B cell (primary cell): Measurements from ENCODE around the gene SNX10. TPM values are rescaled to one million over a fixed set of nuclear protein-coding genes. Genes with fewer than 3 reads are reported as not detected.

Experiments used
- ATAC-seq: fragments of 200-7000 bp; cut with Tn5 transposase; one replicate; pipeline ENCODE4 v1.10.0; 2021; ENCODE audit warnings: low read depth, mild to moderate bottlenecking, moderate number of reproducible peaks, moderate library complexity
- CTCF ChIA-PET: fragments of 350-600 bp; sonication (Branson Sonifier 250); formaldehyde crosslinking; loops from one replicate; lab custom pipeline; 2021; ENCODE audit warnings: antibody characterized with exemption, inconsistent platforms; lab: Charles Lee
- POLR2A ChIA-PET: fragments of 350-600 bp; sonication (Branson Sonifier 250); formaldehyde crosslinking; loops from one replicate; lab custom pipeline; 2021; ENCODE audit warnings: antibody characterized with exemption; lab: Charles Lee
- DNase-seq: peaks from one replicate; pipeline ENCODE4 v3.0.0; 2013
- H2AFZ ChIP-seq: 2 replicates; pipeline ENCODE4 v1.6.1; 2012; ENCODE audit warnings: mild to moderate bottlenecking, low read depth, low read length; ENCODE audit not compliant: insufficient read depth, poor library complexity, severe bottlenecking
- H3K27ac ChIP-seq, 2 donors: 1 replicate in 1 of 2; 2 replicates in 1 of 2; pipeline ENCODE4 v1.5.1; 2012 to 2013; ENCODE audit warnings: low read length in 2 of 2, mild to moderate bottlenecking in 2 of 2, moderate library complexity in 1 of 2
- H3K27me3 ChIP-seq, 4 experiments: fragments of 200-600 bp in 1 of 4; sonication (generic) in 1 of 4; replicated peaks in 1 of 4; 1 replicate in 2 of 4; 2 replicates in 2 of 4; pipeline versions ENCODE4 v1.6.1 to v1.7.0; 2013 to 2016; ENCODE audit warnings: low read length in 3 of 4, mild to moderate bottlenecking in 2 of 4, mixed read lengths in 1 of 4, moderate library complexity in 1 of 4; ENCODE audit not compliant: insufficient read depth in 4 of 4, control insufficient read depth in 3 of 4; ENCODE audit errors: control extremely low read depth in 1 of 4
- H3K36me3 ChIP-seq, 2 experiments: replicated peaks in 1 of 2; 1 replicate in 1 of 2; 2 replicates in 1 of 2; pipeline versions ENCODE4 v1.6.1 to v1.7.1; 2013; ENCODE audit warnings: low read length in 1 of 2; ENCODE audit not compliant: insufficient read depth in 2 of 2, control insufficient read depth in 1 of 2; ENCODE audit errors: control extremely low read depth in 1 of 2, extremely low read depth in 1 of 2
- H3K4me1 ChIP-seq, 2 donors: fragments of 200-600 bp in 1 of 2; sonication (generic) in 1 of 2; 1 replicate in 1 of 2; 2 replicates in 1 of 2; pipeline versions ENCODE4 v1.5.1 to v1.6.1; 2013 to 2017; ENCODE audit warnings: low read length in 2 of 2; ENCODE audit not compliant: control insufficient read depth in 2 of 2, insufficient read depth in 2 of 2
- H3K4me2 ChIP-seq: replicated peaks from 2 replicates; pipeline ENCODE3; 2012; ENCODE audit warnings: mild to moderate bottlenecking, low read depth, low read length; ENCODE audit not compliant: poor library complexity, severe bottlenecking
- H3K4me3 ChIP-seq, 5 experiments: fragments of 200-600 bp in 1 of 5; sonication (generic) in 1 of 5; 1 replicate in 3 of 5; 2 replicates in 2 of 5; pipeline versions ENCODE4 v1.5.1 to v1.7.0; 2011 to 2016; ENCODE audit warnings: low read length in 4 of 5, mild to moderate bottlenecking in 4 of 5, low read depth in 2 of 5, control low read depth in 1 of 5, moderate library complexity in 1 of 5; ENCODE audit not compliant: insufficient read depth in 1 of 5; ENCODE audit errors: control extremely low read depth in 1 of 5, extremely low read depth in 1 of 5
- H3K79me2 ChIP-seq: fragments of 200-600 bp; sonication (generic); one replicate; pipeline ENCODE4 v1.6.0; 2016; ENCODE audit warnings: low read length; ENCODE audit not compliant: control insufficient read depth, insufficient read depth
- H3K9ac ChIP-seq: fragments of 200-600 bp; sonication (generic); 2 replicates; pipeline ENCODE4 v1.6.1; 2017; ENCODE audit warnings: mild to moderate bottlenecking, low read length, moderate library complexity
- H3K9me3 ChIP-seq, 3 donors: one replicate each; pipeline versions ENCODE4 v1.6.1 to v1.7.1; 2013; ENCODE audit warnings: low read length in 2 of 3; ENCODE audit not compliant: control insufficient read depth in 2 of 3, insufficient read depth in 1 of 3; ENCODE audit errors: control extremely low read depth in 1 of 3
- H4K20me1 ChIP-seq: 2 replicates; pipeline ENCODE4 v1.6.0; 2012; ENCODE audit warnings: mild to moderate bottlenecking, low read length; ENCODE audit not compliant: insufficient read depth, control insufficient read depth, poor library complexity, severe bottlenecking
- H3K27ac Mint-ChIP-seq: one replicate; pipeline ENCODE4 v1.8.0; 2021; ENCODE audit warnings: mixed read lengths
- H3K27me3 Mint-ChIP-seq: one replicate; pipeline ENCODE4 v1.8.0; 2021; ENCODE audit warnings: mixed read lengths
- H3K4me1 Mint-ChIP-seq: one replicate; pipeline ENCODE4 v1.8.0; 2021; ENCODE audit warnings: mixed read lengths
- H3K4me3 Mint-ChIP-seq: one replicate; pipeline ENCODE4 v1.8.0; 2021; ENCODE audit warnings: mixed read lengths
- H3K9me3 Mint-ChIP-seq: one replicate; pipeline ENCODE4 v1.8.0; 2022; ENCODE audit warnings: mixed read lengths; ENCODE audit not compliant: insufficient read depth
- EZH2 ChIP-seq: IDR thresholded peaks from 2 replicates; pipeline ENCODE4 v1.6.1; 2012; ENCODE audit warnings: borderline replicate concordance, low read depth, mild to moderate bottlenecking, moderate library complexity, low read length; ENCODE audit not compliant: insufficient read depth, poor library complexity, severe bottlenecking
- WGBS: methylation state at CpG from one replicate; pipeline ENCODE4 v1.1.5; 2013; ENCODE audit warnings: missing lambda C conversion rate; ENCODE audit not compliant: insufficient coverage; 5-methylcytosine and 5-hydroxymethylcytosine counted together
- intact Hi-C: fragments of 100-400 bp; cut with micrococcal nuclease; formaldehyde crosslinking; loops from one replicate; pipeline ENCODE4 v1.10.0; 2022
- polyA plus RNA-seq: library from polyadenylated mRNA; depleted of rRNA; stranded (reverse); fragments of >200 nt; gene quantifications from 2 replicates; pipeline ENCODE4 v1.2.3, GENCODE V29; 2012
- total RNA-seq, 2 donors: library from RNA; stranded (reverse); fragments of 120-200 nt in 1 of 2; gene quantifications; 1 replicate in 1 of 2; 2 replicates in 1 of 2; pipeline versions ENCODE4 v1.2.3 to v1.2.4, GENCODE V29; 2013 to 2022
- TF ChIP-seq, protein P1 (sequence below): fragments of 200-600 bp; IDR thresholded peaks from one replicate; pipeline ENCODE4 v1.8.0; 2022; ENCODE audit warnings: antibody characterized with exemption, mild to moderate bottlenecking

Gene SNX10
- total and polyA plus RNA-seq, 2 donors (not counting 1 experiment from before 2014, with no cell fraction given), result 26.5 to 29.2 TPM

GRCh38 chr7:26403640-26404039, 112.0 kb downstream of the SNX10 start:
- Histone ChIP-seq H2AFZ (no peak overlapping the region), H3K79me2 (no peaks in the 10 kb centered on the region), H3K4me3 (no peak overlapping the region), H4K20me1 (no peaks in the 10 kb centered on the region), H3K4me2 (no peak overlapping the region), H3K4me1 (peaks cover 16 to 17% of the 10 kb centered on the region in 2 donors), H3K36me3 (no peaks in the 10 kb centered on the region), H3K27ac (no peak overlapping the region), H3K9ac (no peak overlapping the region), H3K9me3 (peaks cover 0 to 6% (median 6%) of the 10 kb centered on the region in 3 donors), H3K27me3 (peaks cover 0 to 3% (median 0%) of the 10 kb centered on the region in 4 experiments)
- no peaks in the 10 kb centered on the region for H3K27me3 Mint-ChIP-seq
- peaks cover 20% of the 10 kb centered on the region for H3K4me1 Mint-ChIP-seq
- CTCF ChIA-PET, result interaction anchor here (2.1 kb wide), 1 partner anchor 97 kb away, joined by 6 read pairs; no protein-coding TSS in a partner anchor
- no peak for ATAC-seq
- TF ChIP-seq, protein P1, sequence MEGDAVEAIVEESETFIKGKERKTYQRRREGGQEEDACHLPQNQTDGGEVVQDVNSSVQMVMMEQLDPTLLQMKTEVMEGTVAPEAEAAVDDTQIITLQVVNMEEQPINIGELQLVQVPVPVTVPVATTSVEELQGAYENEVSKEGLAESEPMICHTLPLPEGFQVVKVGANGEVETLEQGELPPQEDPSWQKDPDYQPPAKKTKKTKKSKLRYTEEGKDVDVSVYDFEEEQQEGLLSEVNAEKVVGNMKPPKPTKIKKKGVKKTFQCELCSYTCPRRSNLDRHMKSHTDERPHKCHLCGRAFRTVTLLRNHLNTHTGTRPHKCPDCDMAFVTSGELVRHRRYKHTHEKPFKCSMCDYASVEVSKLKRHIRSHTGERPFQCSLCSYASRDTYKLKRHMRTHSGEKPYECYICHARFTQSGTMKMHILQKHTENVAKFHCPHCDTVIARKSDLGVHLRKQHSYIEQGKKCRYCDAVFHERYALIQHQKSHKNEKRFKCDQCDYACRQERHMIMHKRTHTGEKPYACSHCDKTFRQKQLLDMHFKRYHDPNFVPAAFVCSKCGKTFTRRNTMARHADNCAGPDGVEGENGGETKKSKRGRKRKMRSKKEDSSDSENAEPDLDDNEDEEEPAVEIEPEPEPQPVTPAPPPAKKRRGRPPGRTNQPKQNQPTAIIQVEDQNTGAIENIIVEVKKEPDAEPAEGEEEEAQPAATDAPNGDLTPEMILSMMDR, result no peak
- TF ChIP-seq EZH2, result no peak
- no peak overlapping the region for H3K27ac Mint-ChIP-seq
- intact Hi-C loops, result no loop called here
- no peaks in the 10 kb centered on the region for H3K9me3 Mint-ChIP-seq
- no peak for DNase-seq
- H3K4me3 Mint-ChIP-seq, result no peak overlapping the region
- POLR2A ChIA-PET, result no interaction called here
- no CpG with 5 or more reads among the region's 3 CpGs for WGBS

DNA sequence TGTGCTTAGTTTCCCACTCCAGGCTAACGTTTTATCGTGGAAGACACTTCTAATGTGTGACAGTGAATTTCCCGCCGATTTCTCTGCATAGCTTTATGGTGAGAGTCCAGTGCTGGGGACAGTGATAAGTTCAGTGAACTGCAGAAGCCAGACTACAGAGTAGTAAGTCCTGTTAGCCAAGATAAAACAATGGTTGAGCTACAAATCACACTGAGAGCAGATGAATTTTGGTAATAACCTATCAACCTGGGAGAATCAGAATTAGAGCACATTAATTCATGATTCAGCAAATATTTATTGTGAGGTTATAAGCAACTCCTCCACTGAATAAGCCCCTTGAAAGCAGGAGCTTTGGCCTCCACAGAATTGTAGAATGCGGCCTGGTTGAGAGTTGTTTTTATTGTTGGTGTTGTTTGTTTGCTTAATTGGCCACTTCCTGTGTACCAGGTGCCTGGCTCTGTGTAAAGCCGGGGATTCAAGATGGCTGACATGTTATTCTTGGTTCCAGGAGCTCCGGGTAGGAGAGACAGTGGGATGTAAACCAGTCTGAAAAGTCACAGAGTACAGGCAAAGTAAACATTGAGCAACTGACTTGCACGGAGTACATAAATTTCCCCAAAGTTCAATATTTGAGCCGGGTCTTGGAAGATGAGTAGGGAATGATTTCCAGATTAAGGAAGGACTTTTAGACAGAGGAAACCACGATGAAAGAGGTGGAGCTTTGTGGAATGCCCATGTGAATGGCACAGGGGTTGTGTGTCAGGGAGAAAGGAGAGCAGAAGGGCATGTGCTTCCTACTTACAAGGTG, 112.7 kb downstream of the SNX10 start:
- Histone ChIP-seq H2AFZ (no peak overlapping the region), H3K4me1 (peaks cover 12 to 13% of the 10 kb centered on the region in 2 donors)
- H3K27me3 Mint-ChIP-seq, result no peaks in the 10 kb centered on the region

More for the DNA sequence above, 112.7 kb downstream of the SNX10 start:
- Mint-ChIP-seq H3K4me1 (peaks cover 13% of the 10 kb centered on the region), H3K4me3 (no peak overlapping the region), H3K9me3 (no peaks in the 10 kb centered on the region), H3K27ac (no peak overlapping the region)
- Histone ChIP-seq H3K9ac (no peak overlapping the region), H3K36me3 (no peaks in the 10 kb centered on the region), H3K9me3 (peaks cover 0 to 6% (median 6%) of the 10 kb centered on the region in 3 donors), H3K79me2 (no peaks in the 10 kb centered on the region), H3K4me3 (no peak overlapping the region), H3K27me3 (peaks cover 0 to 3% (median 0%) of the 10 kb centered on the region in 4 experiments), H3K27ac (no peak overlapping the region), H3K4me2 (no peak overlapping the region), H4K20me1 (no peaks in the 10 kb centered on the region)
- 96% methylated on average over 10 of the region's 10 CpGs for WGBS
- ATAC-seq (no peak), DNase-seq (no peak)
- POLR2A ChIA-PET, result no interaction called here
- TF ChIP-seq, protein P1, result no peak
- no peak for TF ChIP-seq EZH2
- CTCF ChIA-PET, result interaction anchor here (1.1 to 2.1 kb wide), 3 partner anchors 16 to 279 kb away, joined by 4 to 6 read pairs (median 4); no protein-coding TSS in a partner anchor
- intact Hi-C loops, result no loop called here
